Vein endothelial cell (primary cell): ENCODE data around the gene CYTH3. TPM values are rescaled to one million over a fixed set of nuclear protein-coding genes. Genes with fewer than 3 reads are reported as not detected.

Experiments
- small RNA-seq: library from RNA; depleted of rRNA; stranded (forward); fragments of <200 nt; gene quantifications from one replicate; pipeline ENCODE3, GENCODE V24; 2012
- total RNA-seq: library from RNA; depleted of rRNA; stranded (reverse); fragments of >200 nt; gene quantifications from 2 replicates; pipeline ENCODE4 v1.2.3, GENCODE V29; 2012

Gene CYTH3
- 14.4 and 20.9 TPM in 2 replicates for total RNA-seq

GRCh38 chr7:6272481-6273323, at the start of gene CYTH3:
TSS of gene CYTH3 (minus strand) at chr7:6272624. CDS start at chr7:6272507, 117 bp downstream.

Small RNA genes lying within 50 kb of the gene (small RNA-seq; reads per million reads assigned to genes)
- not detected for gene RF00019

Other genes with a start within 250 kb of the CYTH3 start
- not detected in 2 replicates for gene ANKRD61, start 241.2 kb downstream of the CYTH3 start, total RNA-seq
- gene EIF2AK1, start 213.4 kb downstream of the CYTH3 start, total RNA-seq: 125 and 146 TPM in 2 replicates
- gene USP42, start 167.7 kb downstream of the CYTH3 start, total RNA-seq: 10.1 and 11.1 TPM in 2 replicates
- 15.7 and 17.7 TPM in 2 replicates for gene FAM220A, start 76.3 kb upstream of the CYTH3 start, total RNA-seq
- gene RAC1, start 101.9 kb upstream of the CYTH3 start, total RNA-seq: 82.6 and 86.9 TPM in 2 replicates
- gene DAGLB, start 175.3 kb upstream of the CYTH3 start, total RNA-seq: 17.3 and 22.3 TPM in 2 replicates
- 156 and 173 TPM in 2 replicates for gene KDELR2, start 211.5 kb upstream of the CYTH3 start, total RNA-seq